Testis (tissue), 2 donors: Measurements from ENCODE around the gene RABL3.

ENCODE experiments used
- CTCF ChIP-seq, 3 experiments: fragments of 450-650 bp in 2 of 3; fragments of 200-600 bp in 1 of 3; sonication (generic) in 1 of 3; IDR thresholded peaks; one replicate each; pipeline ENCODE4 v1.5.1; 2016 to 2019; ENCODE audit warnings: antibody characterized with exemption in 3 of 3, mild to moderate bottlenecking in 2 of 3, moderate library complexity in 1 of 3
- POLR2A ChIP-seq: fragments of 450-650 bp; IDR thresholded peaks from one replicate; pipeline ENCODE4 v1.6.1; 2017; ENCODE audit warnings: antibody characterized with exemption, mild to moderate bottlenecking, moderate library complexity

GRCh38 chr3:120664926-120665325 is 77.4 kb downstream of the RABL3 start:
- TF ChIP-seq CTCF (IDR thresholded peaks at IDR 0.05) = no peak
- TF ChIP-seq POLR2A = no peak
